Caki2 (cell line): ENCODE measurements around the gene KDF1. TPM values are rescaled to one million over a fixed set of nuclear protein-coding genes. Genes with fewer than 3 reads are reported as not detected.

Experiments used
- DNase-seq: peaks from one replicate; pipeline ENCODE4 v3.0.0-alpha.2; 2015; ENCODE audit warnings: low read depth
- in situ Hi-C: cut with HindIII; loops from 2 replicates; pipeline ENCODE4 v1.10.0; 2016; ENCODE audit warnings: low sequenced_read_pairs, low pct_unique_long_range_greater_than_20kb, mixed read lengths
- total RNA-seq: library from RNA; depleted of rRNA; stranded (reverse); fragments of >200 nt; shearing (Covaris generic); gene quantifications from 2 replicates; pipeline ENCODE4 v1.2.3, GENCODE V29; 2014; ENCODE audit warnings: low replicate concordance; rRNA removed

KDF1 gene
- total RNA-seq, 1 experiment from 2014 or later, result 0.61 TPM

GRCh38 chr1:26900815-26901511, 59.3 kb downstream of the KDF1 start:
- in situ Hi-C loops, result no loop called here
- no peak for DNase-seq

- DNase-seq, result peak; percentile 77
- in situ Hi-C loops, result no loop called here
Measured at GRCh38 chr1:26900001-26900814, 60.1 kb downstream of the KDF1 start, which contains the start of gene GPATCH3. Gene GPATCH3, minus strand, starts transcription at chr1:26900467. Its CDS starts 25 bp downstream, at chr1:26900442.

Other genes starting within 250 kb of the KDF1 start
- 14.7 and 35.1 TPM in 2 replicates for gene PIGV, start 172.5 kb downstream of the KDF1 start, total RNA-seq
- 17.4 and 23.5 TPM in 2 replicates for gene ZDHHC18, start 133.8 kb downstream of the KDF1 start, total RNA-seq
- gene SFN, start 97.3 kb downstream of the KDF1 start, total RNA-seq, result 211 and 262 TPM in 2 replicates
- 16.1 and 16.9 TPM in 2 replicates for gene GPN2, start 70.2 kb downstream of the KDF1 start, total RNA-seq
- 13.0 and 17.3 TPM in 2 replicates for gene GPATCH3, start 60.0 kb downstream of the KDF1 start, total RNA-seq
- not detected in 2 replicates for gene NR0B2, start 46.5 kb downstream of the KDF1 start, total RNA-seq
- gene NUDC, start 38.7 kb downstream of the KDF1 start, total RNA-seq, result 36.2 and 41.3 TPM in 2 replicates
- gene TRNP1, start 33.2 kb upstream of the KDF1 start, total RNA-seq, result 177 and 245 TPM in 2 replicates
- gene TENT5B, start 52.4 kb upstream of the KDF1 start, total RNA-seq, result 5.2 and 7.7 TPM in 2 replicates
- gene SLC9A1, start 194.7 kb upstream of the KDF1 start, total RNA-seq, result 2.9 and 4.3 TPM in 2 replicates